Tibial nerve (tissue), 4 donors: ENCODE measurements around the gene GPR137B. TPM values are rescaled to one million over a fixed set of nuclear protein-coding genes. Genes with fewer than 3 reads are reported as not detected.

Experiments
- DNase-seq, 2 donors: peaks; one replicate each; pipeline ENCODE4 v3.0.0-alpha.2; 2019; ENCODE audit warnings: low spot score in 2 of 2
- H3K27ac ChIP-seq, 4 donors: fragments of 200-600 bp; sonication (generic) in 3 of 4; one replicate each; pipeline ENCODE4 v1.5.1; 2017 to 2019; ENCODE audit warnings: mild to moderate bottlenecking in 1 of 4
- H3K27me3 ChIP-seq, 2 donors: fragments of 200-600 bp; sonication (generic) in 1 of 2; one replicate each; pipeline versions ENCODE4 v1.5.1 to v1.6.0; 2017 to 2019
- H3K36me3 ChIP-seq, 3 donors: fragments of 200-600 bp; sonication (generic); one replicate each; pipeline ENCODE4 v1.5.1; 2018 to 2019
- H3K4me1 ChIP-seq, 4 donors: fragments of 200-600 bp; sonication (generic) in 3 of 4; one replicate each; pipeline ENCODE4 v1.5.1; 2017 to 2019
- H3K4me3 ChIP-seq, 4 donors: fragments of 200-600 bp; sonication (generic) in 3 of 4; one replicate each; pipeline ENCODE4 v1.5.1; 2017 to 2019; ENCODE audit warnings: mild to moderate bottlenecking in 1 of 4, moderate library complexity in 1 of 4
- H3K9me3 ChIP-seq, 4 donors: fragments of 200-600 bp; sonication (generic) in 3 of 4; one replicate each; pipeline ENCODE4 v1.5.1; 2017 to 2019
- EP300 ChIP-seq, 2 donors: sonication (generic); formaldehyde crosslinking; IDR thresholded peaks; one replicate each; pipeline ENCODE4 v1.6.1; 2017; ENCODE audit warnings: antibody characterized with exemption in 2 of 2, mild to moderate bottlenecking in 1 of 2
- POLR2A ChIP-seq, 2 donors: fragments of 450-650 bp; IDR thresholded peaks; one replicate each; pipeline ENCODE4 v1.6.1; 2017; ENCODE audit warnings: antibody characterized with exemption in 2 of 2, mild to moderate bottlenecking in 2 of 2, moderate library complexity in 2 of 2
- WGBS, 2 donors: methylation state at CpG; one replicate each; pipeline ENCODE4 v1.1.5; 2018; 5-methylcytosine and 5-hydroxymethylcytosine counted together
- total RNA-seq, 4 donors: library from RNA; depleted of rRNA; stranded (reverse); fragments of >200 nt; gene quantifications; one replicate each; pipeline ENCODE4 v1.1.0, GENCODE V29; 2016
- TF ChIP-seq, protein P1 (sequence below), 5 experiments: fragments of 200-600 bp in 3 of 5; fragments of 450-650 bp in 2 of 5; sonication (generic) in 3 of 5; IDR thresholded peaks; one replicate each; pipeline ENCODE4 v1.5.1; 2016 to 2019; ENCODE audit warnings: antibody characterized with exemption in 5 of 5, mild to moderate bottlenecking in 3 of 5, moderate library complexity in 2 of 5

The GPR137B gene
- total RNA-seq, 4 donors from 2014 or later, result 51.1 to 94.8 (median 74.0) TPM

GRCh38 chr1:236140705-236141446 lies 1.5 kb upstream of the GPR137B start:
- no peak for DNase-seq
- TF ChIP-seq, protein P1, sequence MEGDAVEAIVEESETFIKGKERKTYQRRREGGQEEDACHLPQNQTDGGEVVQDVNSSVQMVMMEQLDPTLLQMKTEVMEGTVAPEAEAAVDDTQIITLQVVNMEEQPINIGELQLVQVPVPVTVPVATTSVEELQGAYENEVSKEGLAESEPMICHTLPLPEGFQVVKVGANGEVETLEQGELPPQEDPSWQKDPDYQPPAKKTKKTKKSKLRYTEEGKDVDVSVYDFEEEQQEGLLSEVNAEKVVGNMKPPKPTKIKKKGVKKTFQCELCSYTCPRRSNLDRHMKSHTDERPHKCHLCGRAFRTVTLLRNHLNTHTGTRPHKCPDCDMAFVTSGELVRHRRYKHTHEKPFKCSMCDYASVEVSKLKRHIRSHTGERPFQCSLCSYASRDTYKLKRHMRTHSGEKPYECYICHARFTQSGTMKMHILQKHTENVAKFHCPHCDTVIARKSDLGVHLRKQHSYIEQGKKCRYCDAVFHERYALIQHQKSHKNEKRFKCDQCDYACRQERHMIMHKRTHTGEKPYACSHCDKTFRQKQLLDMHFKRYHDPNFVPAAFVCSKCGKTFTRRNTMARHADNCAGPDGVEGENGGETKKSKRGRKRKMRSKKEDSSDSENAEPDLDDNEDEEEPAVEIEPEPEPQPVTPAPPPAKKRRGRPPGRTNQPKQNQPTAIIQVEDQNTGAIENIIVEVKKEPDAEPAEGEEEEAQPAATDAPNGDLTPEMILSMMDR (IDR thresholded peaks at IDR 0.05), result no peak
- TF ChIP-seq POLR2A (IDR thresholded peaks at IDR 0.05) (no peak), EP300 (IDR thresholded peaks at IDR 0.05) (no peak)

DNA sequence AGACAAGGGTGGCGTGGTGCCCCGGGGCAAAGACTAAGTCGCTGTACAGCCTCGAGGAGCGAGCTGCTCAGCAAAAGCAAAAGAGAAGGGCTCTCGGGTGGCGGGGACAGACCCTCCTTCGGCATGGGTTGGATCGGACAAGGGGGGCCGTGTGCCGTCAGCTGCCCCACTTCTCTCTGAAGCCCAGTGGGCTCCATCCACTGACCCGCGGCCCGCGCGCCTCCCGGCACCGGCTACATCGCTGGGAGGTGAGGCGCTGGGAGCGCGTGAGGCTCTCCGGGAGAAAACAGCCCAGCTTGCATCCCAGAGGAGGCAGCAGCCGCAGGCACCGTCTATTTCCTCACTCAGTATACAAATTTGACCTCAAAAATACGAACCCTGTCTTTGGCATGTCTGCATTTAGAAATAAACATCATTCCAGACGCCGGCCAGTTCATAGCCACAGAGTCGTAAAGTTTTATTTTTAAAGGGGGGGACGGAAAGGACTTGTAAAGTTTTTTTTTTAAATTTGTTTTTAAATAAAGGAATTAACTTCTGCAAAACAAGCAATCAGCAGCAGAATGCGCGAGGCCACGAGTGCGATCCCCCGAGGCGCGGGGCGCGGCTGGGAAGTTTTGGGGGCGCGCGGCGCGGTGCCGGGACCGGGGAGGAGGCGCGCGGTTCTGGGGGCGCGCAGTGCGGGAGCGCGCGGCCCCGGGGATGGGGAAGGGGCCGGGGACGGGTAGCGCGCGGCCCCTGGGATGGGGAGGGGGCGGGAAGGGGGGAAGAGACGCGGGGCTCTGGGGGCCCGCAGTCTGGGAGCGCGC lies 689 bp upstream of the GPR137B start:
- H3K9me3 ChIP-seq, result no peaks in the 10 kb centered on the region
- H3K4me1 ChIP-seq, result peaks cover 0 to 43% (median 7%) of the 10 kb centered on the region in 4 donors
- peaks cover 0 to 4% (median 0%) of the 10 kb centered on the region in 3 donors for H3K36me3 ChIP-seq
- 0 to 1% methylated on average over 57 to 61 of the region's 67 CpGs for WGBS, 2 donors
- no peak for DNase-seq
- peak overlapping the region; percentile 52 to 95 (median 72) for H3K4me3 ChIP-seq
- no peaks in the 10 kb centered on the region for H3K27me3 ChIP-seq
- peak overlapping the region; percentile 60 to 91 (median 81) for H3K27ac ChIP-seq
- peak in 1 of 2 donors; percentile 42 for TF ChIP-seq EP300 (IDR thresholded peaks at IDR 0.05)
- no peak for TF ChIP-seq POLR2A (IDR thresholded peaks at IDR 0.05)
- TF ChIP-seq, protein P1 (IDR thresholded peaks at IDR 0.05), result no peak

More at GRCh38 chr1:236140705-236141446, 1.5 kb upstream of the GPR137B start:
- Histone ChIP-seq H3K9me3 (no peaks in the 10 kb centered on the region), H3K27ac (peak overlapping the region; percentile 60 to 91 (median 81)), H3K36me3 (no peaks in the 10 kb centered on the region), H3K4me3 (peak overlapping the region; percentile 52 to 95 (median 72)), H3K4me1 (peaks cover 0 to 35% (median 7%) of the 10 kb centered on the region in 4 donors), H3K27me3 (no peaks in the 10 kb centered on the region)
- 15 to 18% methylated on average over 17 to 18 of the region's 18 CpGs for WGBS, 2 donors

GRCh38 chr1:236143104-236143948 lies 987 bp downstream of the GPR137B start:
- DNase-seq, result no peak
- H3K27me3 ChIP-seq, result no peaks in the 10 kb centered on the region
- peaks cover 0 to 4% (median 0%) of the 10 kb centered on the region in 3 donors for H3K36me3 ChIP-seq
- peak overlapping the region; percentile 46 to 95 (median 74) for H3K4me3 ChIP-seq
- WGBS, 2 donors, result 9 to 17% methylated on average over 34 to 38 of the region's 39 CpGs
- no peaks in the 10 kb centered on the region for H3K9me3 ChIP-seq
- TF ChIP-seq, protein P1 (IDR thresholded peaks at IDR 0.05), result no peak
- TF ChIP-seq POLR2A (IDR thresholded peaks at IDR 0.05), result no peak
- H3K27ac ChIP-seq, result peak overlapping the region; percentile 71 to 89 (median 75)
- H3K4me1 ChIP-seq, result peaks cover 0 to 60% (median 7%) of the 10 kb centered on the region in 4 donors

- no peaks in the 10 kb centered on the region for H3K9me3 ChIP-seq
- no peaks in the 10 kb centered on the region for H3K27me3 ChIP-seq
- 63 to 64% methylated on average over 14 of the region's 14 CpGs for WGBS, 2 donors
- H3K36me3 ChIP-seq, result peaks cover 0 to 4% (median 0%) of the 10 kb centered on the region in 3 donors
- peak overlapping the region; percentile 46 to 95 (median 74) for H3K4me3 ChIP-seq
- TF ChIP-seq, protein P1 (IDR thresholded peaks at IDR 0.05), result no peak
- no peak for TF ChIP-seq POLR2A (IDR thresholded peaks at IDR 0.05)
- TF ChIP-seq EP300 (IDR thresholded peaks at IDR 0.05), result no peak
- H3K27ac ChIP-seq, result peak overlapping the region in 3 of 4 donors; percentile 71 to 89 (median 78)
- H3K4me1 ChIP-seq, result peaks cover 0 to 67% (median 13%) of the 10 kb centered on the region in 4 donors
- DNase-seq, result no peak
These were observed 1.7 kb downstream of the GPR137B start for GRCh38 chr1:236144033-236144432.
